HG03378 (cell line): ENCODE measurements around the gene ABCC2.
"Not testable (repeated sequence)": the region's sequence is repeated elsewhere in the genome, so short reads cannot be mapped to it uniquely, and the experiment has no call there.

ENCODE experiments used
- ATAC-seq: cut with Tn5 transposase; IDR thresholded peaks from one replicate; pipeline ENCODE4 v1.9.1; 2021; ENCODE audit warnings: mild to moderate bottlenecking, moderate library complexity; ENCODE audit not compliant: unreplicated experiment

ABCC2 gene

DNA sequence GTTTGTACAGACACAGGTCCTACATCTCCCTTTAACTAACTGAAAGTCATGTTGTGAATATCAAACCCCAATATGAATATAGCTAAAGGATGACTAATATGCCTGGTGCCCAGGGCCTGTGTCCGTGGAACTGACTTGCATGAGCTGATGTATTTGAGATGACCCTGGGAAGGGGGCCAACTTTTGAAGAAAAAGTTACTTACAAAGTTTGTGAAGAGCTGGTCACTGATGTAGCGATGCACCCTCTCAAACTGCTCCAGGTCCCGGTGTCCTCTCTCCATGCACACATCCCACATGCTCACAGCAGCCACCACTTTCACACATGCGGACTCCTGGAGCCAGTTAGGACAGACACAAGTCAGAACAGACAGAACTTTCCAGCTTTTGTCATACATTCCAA, 106.2 kb downstream of the ABCC2 start:
- ATAC-seq = no peak

DNA sequence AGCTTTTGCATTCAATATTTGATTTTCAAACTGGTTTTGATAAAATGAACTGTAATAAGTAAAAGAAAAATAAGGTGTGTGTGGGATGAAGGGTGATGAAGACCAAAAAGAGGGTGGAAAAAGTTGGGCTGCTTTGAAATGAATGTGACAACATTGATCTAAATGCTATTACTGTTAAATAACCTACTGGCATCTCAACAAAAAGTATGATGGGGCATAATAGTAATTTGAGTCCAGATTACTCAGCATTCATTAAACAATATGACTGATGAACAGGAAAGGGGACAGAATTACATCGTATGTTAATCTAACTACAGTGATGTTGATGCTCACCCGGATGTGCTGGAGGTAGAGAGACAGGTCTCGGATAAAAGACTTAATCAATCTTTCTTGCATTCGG, 112.2 kb downstream of the ABCC2 start:
- ATAC-seq = no peak

DNA sequence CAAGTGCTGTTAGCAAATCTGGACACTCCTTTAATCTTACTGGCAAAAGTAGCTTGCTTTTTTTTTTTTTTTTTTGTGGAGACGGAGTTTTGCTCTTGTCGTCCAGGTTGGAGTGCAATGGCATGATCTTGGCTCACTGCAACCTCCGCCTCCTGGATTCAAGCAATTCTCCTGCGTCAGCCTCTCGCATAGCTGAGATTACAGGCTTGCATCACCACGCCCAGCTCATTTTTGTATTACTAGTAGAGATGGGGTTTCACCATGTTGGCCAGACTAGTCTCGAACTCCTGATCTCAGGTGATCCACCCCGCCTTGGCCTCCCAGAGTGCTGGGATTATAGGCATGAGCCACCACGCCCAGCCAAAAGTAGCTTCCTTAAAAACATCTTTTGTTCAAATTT, 112.6 kb downstream of the ABCC2 start:
- ATAC-seq = not testable (repeated sequence)

DNA sequence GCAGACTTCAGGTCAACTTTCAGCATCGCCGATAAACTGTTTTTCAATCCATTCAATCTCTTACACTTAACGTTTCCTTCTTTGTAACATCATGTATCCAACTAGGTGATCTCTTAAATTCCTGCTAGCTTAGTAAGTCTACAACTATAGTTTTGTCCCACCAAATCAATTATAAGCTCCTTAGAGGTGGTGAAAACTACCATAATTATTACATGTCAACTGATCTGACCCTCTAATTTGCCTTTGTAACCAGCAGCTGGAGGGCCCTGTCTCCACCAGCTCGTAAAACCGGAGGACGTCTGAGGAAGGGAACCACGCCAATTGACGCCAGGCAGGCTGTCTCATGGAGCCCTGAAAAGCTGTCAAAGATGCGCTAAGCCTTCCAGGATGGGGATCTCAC, 113.4 kb downstream of the ABCC2 start:
- no peak for ATAC-seq
